GM20431 (cell line): ENCODE measurements around the gene VPS29.
"Not testable (repeated sequence)": the region's sequence is repeated elsewhere in the genome, so short reads cannot be mapped to it uniquely, and the experiment has no call there.

Source experiments
- in situ Hi-C: fragments of 300-500 bp; cut with MseI, MboI; formaldehyde crosslinking; loops from one replicate; pipeline ENCODE4 v1.15.0; 2020; ENCODE audit warnings: low sequenced_read_pairs; ENCODE audit not compliant: unreplicated experiment

Gene VPS29

DNA sequence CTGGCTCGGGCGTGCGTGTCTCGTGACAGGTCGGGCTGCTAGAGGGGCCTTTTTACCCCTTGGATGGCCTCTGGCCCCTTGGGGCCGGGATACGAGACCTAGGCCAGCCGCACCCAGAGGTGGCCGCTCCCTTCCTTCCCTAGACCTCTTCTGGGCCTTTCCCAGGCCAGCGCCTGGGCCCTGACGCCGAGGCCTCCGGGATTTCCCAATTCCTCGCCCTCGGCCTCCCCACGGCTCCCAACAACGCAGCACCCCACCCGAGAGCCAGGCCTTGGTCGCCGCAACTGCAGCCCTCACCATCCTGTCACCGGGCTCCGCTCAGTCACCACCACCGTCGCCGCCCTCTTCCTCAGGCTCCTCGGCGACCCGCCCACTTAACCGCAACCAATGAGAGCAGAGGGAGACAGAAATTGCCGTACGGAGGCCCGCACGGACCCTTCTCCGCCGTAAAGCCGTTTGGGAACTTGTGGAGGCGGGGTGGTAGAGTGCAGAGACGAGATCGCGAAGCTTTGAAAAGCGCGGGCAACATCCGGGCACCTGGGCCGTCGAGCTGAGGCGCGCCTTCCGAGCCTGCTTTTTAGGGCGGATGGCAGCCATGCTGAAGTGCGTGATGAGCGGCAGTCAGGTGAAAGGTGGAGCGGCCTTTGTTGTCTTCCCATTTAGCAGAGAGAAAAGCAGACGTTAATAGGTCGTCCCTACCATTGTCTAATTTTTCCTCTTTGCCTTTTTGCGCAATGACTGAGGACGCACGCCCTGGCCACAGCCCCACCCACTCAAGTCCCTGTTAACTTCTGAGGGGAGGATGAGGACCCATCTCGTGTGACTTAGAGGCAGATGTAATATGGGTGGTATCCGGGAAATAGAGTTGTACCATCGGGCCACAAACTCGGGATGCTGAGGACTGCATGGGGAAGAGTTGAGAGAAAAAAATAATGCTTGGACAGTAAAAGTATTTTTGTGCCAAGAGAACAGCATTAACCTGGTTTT lies at the start of gene VPS29, which contains the start of gene RAD9B:
VPS29 (minus strand) TSS at position 360 of the 987 bp plus-strand sequence; CDS start at position 300, 60 bp downstream.
RAD9B (plus strand) TSS at position 580 of the 987 bp plus-strand sequence; CDS start at position 587, 7 bp downstream.
- in situ Hi-C loops = loop anchor here (10.0 kb wide), 1 partner anchor 93 kb away; no protein-coding TSS in a partner anchor

DNA sequence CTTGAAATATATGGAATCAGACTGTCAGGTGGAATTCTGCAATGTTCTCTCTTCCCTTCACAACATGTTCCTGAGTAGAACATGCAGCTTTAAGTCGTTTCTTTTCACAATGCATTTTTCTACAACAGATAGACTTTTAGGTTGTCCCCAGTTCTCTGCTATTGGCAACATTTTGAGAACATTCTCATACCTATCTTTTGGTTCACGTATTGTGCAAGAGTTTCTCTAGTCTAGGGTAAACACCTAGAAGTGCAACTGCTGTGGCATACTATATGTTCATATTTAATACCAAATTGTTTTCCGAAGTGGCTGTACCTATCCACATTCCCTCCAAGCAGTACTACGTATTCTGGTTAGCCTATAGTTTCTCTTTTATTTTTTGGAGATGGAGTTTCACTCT lies 49.1 kb upstream of the VPS29 start:
- in situ Hi-C loops = no loop called here

DNA sequence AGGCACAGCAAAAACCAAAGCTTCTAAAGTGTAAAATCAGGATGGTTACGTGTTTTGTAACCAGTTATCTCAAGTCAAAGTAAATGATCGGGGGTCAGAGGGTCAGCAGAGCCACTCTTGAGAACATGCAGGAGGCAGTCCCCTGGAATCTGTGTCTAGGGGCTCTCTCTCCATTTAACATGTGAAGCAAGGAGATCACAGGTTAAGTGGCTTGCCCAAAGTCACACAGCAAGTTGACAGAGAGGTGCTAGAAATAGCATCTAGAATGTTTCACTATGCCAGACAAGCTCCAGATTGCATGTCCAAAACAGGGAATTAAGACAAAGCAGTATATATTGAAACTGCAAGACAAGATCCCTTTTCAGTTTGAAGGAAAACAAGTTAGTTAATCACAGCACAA lies 47.8 kb upstream of the VPS29 start:
- in situ Hi-C loops = no loop called here

DNA sequence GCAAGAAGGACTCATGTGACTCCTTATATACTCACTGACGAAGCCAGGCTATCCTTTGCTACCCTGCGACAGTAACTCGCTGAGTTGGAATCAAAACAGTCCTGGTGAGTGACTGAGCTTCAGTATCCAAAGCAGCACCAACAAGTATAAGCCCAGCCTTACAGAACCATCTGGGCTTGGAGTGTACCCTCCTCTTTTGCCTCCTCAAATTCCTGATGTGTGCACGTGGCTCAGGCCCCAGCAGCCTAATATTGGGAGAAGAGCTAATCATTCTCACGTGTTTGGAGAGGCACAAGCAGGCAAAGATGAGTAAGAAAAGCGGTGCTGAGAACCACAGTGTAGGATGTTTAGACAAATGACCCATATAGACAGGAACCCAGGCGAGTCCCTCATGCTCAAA lies 46.8 kb upstream of the VPS29 start:
- in situ Hi-C loops = no loop called here

DNA sequence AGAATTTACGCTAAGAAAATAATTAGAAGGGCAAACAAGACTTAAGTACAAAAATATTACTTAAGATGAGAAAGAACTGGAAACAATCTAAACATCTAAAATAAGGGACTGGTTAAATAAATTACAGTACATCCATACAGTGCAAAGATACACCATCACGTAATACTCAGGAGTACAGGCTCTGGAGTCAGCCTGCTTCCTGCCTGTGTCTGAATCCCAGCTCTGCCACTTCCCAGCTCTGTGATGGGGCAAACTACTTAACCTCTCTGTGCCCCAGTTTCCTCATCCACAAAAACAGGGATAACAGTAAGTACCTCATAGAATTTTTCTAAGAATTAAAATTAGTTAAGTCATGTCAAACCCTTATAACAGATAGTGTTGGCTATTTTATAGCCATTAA lies 45.2 kb upstream of the VPS29 start:
- in situ Hi-C loops = no loop called here

DNA sequence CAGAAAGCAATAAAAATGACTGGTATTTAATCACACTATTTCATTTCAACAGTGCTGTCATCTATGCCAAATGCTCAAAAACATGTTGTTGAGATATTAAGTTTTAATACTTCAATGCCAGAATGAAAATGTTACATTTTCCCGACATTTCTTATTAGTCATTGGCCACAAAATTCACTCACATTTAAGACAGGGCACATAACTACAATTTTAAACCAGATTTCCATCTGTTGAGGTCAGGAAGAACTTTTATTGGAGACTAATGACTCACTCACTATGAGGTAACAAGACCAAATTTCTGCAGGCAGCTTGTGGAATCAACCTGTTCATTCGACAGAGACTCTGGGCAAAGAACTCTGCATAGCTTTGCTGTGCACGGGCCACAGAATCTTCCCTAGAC lies 44.4 kb upstream of the VPS29 start:
- in situ Hi-C loops = no loop called here

DNA sequence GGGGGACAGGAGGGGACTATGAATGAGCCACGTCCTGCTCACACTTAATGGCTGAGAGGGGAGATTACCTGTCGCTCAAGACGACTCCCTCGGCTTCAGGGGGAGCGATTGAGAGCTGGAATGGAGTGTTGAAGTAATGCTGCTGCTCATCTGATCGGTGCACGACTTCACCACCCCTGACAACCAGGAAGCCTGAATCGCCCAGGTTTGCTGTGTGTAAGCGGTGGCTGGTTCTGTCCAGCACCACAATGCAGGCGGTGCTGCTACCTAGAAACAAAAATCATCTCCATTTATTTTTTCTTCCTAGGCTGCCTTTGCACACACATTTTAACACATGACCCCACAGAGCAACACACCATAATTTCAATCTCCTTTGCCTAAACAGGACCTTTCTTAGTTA lies 43.9 kb upstream of the VPS29 start:
- in situ Hi-C loops = no loop called here

DNA sequence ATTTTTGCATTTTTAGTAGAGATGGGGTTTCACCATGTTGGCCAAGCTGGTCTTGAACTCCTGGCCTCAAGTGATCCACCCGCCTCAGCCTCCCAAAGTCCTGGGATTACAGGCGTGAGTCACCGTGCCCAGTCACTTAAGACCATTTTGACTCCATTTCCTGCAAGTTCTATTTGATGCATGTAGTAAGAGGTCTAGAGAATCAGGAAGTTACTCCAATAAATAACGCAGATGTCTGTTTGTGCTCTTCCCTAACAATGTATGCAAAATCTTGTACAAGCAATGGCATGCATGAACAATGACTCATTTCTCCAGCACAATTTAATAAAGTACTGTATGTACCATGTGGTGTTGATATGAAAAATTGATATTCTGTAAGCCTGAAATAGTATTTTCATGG lies 43.3 kb upstream of the VPS29 start:
- in situ Hi-C loops = not testable (repeated sequence)

DNA sequence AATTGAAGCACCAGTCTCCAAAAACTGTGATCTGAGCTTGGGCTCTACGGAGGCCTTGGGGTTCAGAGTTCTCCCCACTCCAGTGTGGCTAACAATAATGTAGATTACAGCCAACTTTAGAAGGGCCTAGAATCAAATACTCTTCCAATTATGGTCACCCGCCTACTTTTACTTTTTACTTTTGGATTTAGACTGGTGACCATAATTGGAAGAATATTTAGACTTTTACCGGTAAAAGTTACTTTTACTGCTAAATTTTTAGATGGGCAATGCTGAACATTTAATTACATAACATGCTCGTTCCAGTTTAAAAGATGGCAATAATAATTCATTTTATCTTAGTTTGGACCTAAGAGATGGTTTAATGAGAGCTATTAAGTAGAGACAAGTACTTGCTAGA lies 42.1 kb upstream of the VPS29 start:
- in situ Hi-C loops = no loop called here

DNA sequence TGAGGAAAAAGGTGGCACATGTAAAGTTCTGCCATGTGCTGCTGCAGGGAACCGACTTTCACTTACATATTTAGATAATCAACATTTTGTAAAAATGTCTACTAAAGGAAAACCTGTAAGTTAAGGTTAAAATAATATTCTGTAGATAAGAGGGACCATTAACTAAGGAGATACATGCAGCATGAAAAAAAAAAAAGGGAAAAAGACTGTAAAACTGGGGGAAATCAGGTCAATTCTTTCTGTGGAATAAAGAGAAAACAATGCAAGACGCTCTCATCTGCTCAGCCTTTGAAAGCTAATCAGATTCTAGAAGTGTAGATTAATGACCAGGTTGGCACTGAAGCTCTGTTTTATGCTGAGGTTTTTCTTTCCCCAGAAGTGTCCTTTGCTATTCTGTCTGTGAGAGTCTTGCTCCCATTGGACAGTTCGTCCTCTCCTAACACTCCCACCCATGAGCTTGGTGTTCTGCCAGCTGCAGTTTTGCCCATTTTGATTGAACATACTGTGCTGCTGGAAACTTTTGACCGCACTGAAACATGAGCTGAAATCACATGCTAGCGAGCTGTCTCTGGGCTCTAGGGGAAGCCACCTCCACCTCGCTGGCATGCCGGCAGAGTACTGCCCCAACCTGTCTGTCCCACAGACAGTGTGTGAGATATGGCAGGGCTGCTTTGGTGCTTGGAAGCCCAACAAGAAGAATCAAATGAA lies 41.5 kb upstream of the VPS29 start:
- in situ Hi-C loops = no loop called here

DNA sequence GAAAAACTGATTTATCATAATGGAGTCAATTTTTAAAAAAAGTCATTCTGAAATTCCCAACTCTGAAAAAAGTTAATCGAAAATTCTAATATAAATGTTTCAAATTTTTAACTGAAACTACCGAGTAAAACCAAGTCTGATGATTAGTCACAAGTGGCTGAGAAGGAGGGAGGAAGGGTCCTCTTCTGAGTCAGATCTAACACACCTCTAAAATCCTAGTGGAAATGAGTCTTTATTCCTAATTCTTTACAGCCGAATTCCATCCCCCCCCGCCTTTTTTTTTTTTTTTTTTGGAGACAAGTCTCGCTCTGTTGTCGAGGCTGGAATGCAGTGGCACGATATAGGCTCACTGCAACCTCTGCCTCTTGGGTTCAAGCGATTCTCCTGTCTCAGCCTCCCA lies 38.1 kb upstream of the VPS29 start:
- in situ Hi-C loops = no loop called here

DNA sequence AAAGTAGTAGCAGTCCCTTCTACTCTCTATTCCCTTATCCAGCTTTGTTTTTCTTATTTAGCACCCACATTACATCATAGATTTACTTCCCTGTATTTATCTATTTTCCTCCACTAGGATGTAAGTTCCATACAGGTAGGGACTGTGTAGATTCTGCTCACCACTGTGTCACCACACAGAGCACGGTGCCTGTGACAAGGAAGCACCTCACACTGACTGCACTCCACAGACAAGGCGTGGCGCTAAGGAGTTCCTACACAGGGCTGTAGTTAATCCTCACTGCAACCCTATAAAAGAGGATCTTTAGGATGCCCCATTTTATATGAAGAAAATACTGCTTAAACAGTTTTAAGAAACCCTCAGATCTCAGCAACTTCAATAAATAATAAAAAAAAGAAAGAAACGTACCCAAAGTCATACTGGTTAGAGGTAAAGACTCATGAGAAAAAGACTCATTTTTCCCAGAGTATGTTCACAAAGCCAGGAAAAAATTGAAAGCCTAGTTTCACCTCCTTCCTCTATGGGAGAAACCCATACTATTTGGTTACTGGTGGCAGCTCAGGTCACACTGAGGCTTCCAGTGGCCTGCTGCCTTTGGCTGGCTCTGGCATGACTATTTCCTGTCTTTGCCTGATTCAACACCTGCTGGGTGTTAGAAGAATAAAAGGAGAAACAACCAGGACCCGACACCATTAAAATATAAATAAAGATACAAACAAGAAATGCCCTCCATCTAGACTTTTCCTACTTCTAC lies 37.1 kb upstream of the VPS29 start:
- in situ Hi-C loops = no loop called here

DNA sequence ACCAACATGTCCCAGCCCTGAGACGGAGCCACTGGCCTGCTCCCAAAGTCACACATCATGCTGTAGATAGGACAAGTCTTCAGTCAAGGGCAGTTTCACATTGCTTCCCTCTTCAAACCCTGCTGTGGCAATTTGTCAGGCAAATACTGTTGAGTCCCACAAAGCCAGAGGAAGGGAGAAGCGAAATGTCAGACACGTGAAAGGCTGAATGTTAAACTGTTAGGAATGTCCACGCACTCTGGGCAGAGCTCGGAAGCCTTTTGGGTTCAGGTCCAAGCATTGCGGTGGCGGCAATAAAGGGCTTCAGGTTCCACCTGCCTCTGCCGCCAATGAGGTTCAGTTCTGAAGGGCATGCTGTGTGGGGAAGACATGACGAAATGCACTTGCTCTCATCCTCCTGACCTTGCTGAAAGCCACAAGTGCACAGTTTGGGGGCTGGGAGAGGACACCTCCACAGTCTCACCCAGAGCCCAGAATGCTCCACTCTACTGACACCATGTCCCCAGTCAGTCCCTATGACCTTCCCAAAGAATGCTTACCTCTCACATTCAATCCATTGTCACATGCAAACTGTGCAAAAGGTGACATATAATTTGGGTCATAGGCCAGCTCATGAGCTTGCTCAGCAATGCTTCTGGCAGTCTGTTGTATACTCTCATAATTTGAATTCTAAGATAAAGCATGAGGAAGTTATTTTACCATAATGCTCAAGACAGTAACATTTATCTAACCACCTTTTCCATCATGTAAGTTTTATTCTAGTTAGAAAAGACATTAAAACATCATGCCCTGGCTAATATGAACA lies 35.9 kb upstream of the VPS29 start:
- in situ Hi-C loops = no loop called here

DNA sequence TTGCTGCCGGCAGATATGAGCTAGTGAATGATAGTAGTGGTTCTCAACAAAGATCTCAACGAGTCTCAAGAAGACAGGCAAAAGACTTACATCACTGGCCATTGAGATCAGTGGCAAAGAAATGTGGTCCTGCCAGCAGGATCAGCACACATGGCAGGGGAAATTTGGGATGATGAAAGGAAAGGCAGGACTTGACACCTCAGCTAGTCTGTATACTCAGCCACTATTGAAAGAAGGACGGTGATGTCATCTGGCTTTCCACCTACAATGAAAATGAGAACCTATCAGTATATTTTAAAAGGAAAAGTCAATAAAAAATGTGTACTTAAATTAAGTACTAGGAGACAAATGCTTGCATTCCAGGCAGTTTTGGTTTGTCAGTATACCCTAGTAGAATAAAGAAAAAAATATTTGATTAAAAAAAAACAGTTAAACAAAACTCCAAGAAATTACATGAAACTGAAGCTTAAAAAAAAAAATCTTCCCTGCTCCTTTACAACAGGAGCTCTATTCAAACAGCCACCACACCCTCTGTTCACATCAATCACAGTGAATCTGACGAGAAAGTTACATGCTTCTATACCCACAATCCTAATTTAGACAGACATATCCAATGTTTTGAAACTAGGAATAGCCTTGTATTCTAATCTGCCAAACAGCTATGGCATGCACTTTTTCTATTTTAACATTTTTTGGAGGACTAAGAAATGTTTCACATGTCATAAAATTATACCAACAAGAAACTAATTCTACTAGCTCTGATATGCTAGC lies 35.1 kb upstream of the VPS29 start:
- in situ Hi-C loops = no loop called here

DNA sequence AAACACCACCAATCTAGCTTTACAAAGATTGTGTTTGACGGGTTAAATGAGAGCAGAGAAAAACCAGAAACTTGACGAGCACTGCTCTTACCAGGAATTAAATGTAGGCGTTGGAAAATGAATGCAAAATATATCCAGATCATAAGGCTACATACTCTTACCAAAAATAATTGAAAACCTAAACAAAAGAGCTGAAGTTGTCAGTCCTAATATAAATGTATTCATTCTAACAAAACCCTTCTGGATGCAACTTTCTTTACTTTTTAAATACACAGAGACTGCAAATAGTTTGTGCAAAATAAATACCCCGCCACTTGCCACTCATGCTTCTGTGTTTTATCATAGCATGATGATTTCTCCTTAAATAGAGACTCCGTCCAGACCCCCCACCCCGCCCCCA lies 32.9 kb upstream of the VPS29 start:
- in situ Hi-C loops = no loop called here

DNA sequence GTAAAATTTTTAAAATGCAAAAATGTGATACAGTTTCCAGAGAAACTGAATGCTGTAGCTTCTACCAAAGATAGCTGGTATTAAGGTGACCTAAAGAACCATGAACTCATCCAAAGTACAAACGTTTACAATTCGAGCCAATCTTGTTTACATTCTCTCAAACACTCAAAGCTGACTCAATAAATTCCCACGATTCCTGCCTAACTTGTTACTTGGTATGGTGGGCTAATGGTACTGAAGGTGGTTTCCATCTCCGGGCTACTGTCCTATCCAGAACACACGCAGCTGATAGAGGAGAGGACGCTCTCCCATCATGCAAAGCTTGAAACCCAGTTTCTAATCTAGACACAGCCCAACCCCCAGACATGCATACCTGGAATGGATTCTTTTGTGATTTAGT lies 31.7 kb upstream of the VPS29 start:
- in situ Hi-C loops = no loop called here

DNA sequence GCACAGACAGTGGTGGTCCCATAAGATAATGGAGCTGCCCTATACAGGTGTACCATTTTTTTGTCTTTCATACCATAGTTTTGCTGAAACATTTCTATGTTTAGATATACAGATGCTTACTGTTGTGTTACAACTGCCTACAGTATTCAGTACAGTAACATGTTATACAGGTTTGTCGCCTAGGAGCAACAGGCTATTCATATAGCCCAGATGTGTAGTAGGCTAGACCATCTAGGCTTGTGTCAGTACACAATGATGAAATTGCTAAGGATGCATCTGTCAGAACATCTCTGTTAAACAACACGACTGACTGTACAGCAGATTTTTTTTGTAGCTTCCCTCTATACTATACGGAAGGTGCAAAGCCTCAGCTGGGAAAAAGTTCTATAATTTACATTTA lies 30.7 kb upstream of the VPS29 start:
- in situ Hi-C loops = no loop called here

DNA sequence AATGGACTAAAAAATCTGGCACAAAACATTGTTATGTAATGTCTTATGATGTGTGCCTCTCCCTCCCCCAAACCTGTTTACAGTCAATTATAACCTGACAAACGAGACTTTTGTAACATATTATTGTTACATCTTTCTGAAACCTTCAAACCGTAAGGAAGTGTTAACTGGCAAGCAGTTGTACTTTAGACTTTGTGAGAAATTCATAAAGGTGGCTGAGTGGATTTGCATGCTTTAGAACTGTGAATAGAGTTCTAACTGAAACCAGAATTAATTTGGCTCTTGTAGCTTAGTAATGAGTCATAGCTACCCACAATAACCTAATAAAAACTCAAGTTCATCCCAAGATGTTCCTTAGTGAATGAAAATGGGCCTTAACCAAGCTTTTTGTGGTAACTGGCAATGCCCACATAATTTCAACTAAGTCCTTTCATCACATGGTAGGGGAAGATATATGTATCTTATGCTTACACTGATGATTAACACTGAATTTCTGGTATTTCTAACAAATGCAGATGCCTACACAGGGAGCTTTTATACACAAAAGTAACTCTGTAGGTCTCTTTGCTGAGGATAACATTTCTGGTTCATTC lies 29.9 kb upstream of the VPS29 start:
- in situ Hi-C loops = no loop called here

DNA sequence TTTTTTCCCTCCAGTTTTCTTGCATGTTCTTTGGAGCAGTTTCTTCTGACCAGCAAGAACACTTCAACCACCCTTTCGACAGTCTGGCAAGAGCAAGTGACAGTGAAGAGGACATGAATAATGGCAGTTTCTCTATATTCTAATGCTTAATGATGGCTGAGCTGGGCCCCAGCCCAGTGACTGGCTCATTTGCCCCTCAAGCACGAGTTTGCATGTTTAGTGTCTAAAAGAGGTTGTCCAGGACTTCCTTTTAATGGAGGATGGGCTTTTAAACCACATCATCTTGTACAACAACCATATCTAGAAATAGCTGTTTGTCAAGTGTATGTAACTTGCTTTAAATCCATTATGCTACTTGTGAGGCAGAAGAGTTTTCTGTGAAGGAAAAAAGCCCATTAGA lies 28.6 kb upstream of the VPS29 start:
- in situ Hi-C loops = no loop called here
